ENCODE results near the gene PCDH20.
"Not testable (repeated sequence)": the region's sequence is repeated elsewhere in the genome, so short reads cannot be mapped to it uniquely, and the experiment has no call there.

The PCDH20 gene, protein sequence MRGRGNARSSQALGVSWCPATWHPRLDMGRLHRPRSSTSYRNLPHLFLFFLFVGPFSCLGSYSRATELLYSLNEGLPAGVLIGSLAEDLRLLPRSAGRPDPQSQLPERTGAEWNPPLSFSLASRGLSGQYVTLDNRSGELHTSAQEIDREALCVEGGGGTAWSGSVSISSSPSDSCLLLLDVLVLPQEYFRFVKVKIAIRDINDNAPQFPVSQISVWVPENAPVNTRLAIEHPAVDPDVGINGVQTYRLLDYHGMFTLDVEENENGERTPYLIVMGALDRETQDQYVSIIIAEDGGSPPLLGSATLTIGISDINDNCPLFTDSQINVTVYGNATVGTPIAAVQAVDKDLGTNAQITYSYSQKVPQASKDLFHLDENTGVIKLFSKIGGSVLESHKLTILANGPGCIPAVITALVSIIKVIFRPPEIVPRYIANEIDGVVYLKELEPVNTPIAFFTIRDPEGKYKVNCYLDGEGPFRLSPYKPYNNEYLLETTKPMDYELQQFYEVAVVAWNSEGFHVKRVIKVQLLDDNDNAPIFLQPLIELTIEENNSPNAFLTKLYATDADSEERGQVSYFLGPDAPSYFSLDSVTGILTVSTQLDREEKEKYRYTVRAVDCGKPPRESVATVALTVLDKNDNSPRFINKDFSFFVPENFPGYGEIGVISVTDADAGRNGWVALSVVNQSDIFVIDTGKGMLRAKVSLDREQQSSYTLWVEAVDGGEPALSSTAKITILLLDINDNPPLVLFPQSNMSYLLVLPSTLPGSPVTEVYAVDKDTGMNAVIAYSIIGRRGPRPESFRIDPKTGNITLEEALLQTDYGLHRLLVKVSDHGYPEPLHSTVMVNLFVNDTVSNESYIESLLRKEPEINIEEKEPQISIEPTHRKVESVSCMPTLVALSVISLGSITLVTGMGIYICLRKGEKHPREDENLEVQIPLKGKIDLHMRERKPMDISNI

DNA sequence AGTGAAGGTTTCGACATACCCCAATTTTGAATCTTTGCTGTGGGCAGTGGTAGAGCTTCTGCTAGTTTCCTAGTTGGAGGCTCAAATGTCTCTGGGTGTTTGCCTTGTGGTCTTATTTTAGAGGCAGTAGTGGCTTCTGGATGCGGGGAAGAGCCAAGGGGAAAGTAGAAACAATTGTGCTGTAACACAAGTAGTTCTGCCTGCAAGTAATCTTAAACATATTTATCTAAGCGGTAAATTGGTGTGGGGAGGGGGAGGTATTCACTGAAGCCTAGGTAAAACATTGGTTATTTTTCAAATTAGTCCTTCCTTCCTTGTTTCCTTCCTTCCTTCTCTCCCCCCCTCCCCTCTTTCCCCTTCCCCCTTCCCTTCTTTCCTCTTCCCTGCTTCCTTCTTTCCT, at the start of gene PCDH20:
Gene PCDH20 (minus strand): TSS at position 101 of the 400 bp plus-strand sequence. CDS start 691 bp downstream, outside the sequence.
- no peak for DNase-seq

DNA sequence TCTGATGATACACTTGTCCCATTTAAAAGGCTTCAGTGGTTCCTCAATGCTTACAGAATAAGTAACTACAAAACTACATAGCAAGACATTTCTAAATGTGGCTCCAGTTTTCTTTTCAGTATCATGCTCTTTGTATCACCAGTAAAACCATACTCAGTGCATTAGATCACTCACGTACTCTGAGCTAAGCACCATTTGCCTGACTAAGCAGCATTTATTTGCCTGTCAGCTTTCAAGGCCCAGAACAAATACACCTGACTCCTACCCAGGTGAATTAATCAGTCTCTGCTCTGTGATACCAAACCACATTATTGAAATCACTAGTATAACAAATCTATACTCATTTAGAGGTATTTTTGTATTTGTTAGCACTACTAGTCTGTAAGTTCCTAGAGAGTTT, 47.4 kb upstream of the PCDH20 start:
- DNase-seq = no peak

DNA sequence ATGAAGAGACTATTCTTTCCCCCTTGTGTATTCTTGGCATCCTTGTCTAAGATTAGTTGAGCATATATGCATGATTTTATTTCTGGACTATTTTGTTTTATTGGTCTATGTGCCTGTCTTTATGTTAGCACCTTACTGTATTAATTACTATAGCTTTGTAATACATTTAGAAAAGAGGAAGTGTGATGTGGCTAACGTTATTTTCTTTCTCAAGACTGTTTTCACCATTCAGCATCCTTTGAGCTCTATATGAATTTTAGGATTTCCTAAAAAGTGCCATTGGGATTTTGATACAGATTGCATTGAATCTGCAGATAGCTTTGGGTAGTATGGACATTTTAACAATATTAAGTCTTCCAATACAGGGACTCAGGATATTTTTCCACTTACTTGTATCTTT, 37.5 kb upstream of the PCDH20 start:
- DNase-seq = no peak

DNA sequence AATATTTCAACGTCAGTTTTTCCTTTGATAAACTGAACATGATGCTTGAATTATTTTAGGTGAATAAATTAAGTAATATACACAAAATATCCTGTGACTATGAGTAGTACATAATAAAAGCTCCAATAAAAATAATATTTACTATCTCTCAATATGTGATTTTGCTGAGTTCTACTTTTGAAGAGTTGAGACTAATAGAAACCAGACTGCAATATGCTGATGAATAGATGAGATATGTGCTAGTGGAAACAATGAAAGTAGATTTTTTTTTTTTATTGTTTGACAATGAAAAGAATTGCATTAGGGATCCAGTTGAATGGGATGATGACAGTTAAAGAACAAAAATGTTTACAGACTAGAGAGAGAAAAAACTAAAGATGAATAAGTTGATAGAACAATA, 16.4 kb upstream of the PCDH20 start:
- DNase-seq = no peak

DNA sequence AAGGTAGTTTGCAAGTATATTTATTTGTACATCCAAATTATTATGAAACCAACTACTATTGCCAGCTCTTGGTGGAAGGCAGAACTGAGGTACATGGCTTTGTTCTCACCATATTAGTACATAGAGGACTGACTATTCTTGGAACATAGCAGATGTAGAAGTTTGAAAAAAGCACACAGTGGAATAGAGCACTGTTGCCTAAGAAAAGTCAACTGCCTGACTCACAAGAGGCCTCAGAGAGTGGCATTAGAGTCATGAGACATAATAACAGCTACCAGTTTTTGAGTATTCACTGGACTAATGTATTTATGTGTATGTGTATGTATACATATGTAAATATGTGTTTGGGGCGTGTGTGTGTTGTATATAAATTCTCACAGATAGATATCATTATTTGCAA, 8.3 kb upstream of the PCDH20 start:
- no peak for DNase-seq

DNA sequence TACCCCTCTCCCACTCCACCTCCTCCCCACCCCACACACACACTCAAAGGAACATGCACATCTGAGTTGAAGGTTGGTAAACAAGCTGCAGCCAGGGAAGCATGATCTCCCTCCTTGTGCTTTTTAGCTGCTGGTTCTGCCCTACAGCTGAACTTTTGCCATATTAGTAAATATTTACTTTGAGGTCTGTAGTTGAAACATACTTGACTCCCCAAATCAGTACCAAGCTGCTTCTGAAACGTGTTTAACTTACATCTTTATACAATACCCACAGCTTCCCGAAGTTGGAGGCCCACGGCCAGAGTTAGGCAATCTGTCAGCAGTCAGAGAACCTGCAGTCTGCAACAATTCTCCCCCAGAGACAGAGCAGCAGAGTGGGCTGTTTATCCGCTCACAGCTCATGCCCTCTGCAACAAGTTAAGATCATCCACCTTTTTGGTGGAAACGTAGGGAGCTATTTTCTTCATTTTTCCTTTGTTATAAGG, 1.5 kb upstream of the PCDH20 start:
- no peak for DNase-seq

DNA sequence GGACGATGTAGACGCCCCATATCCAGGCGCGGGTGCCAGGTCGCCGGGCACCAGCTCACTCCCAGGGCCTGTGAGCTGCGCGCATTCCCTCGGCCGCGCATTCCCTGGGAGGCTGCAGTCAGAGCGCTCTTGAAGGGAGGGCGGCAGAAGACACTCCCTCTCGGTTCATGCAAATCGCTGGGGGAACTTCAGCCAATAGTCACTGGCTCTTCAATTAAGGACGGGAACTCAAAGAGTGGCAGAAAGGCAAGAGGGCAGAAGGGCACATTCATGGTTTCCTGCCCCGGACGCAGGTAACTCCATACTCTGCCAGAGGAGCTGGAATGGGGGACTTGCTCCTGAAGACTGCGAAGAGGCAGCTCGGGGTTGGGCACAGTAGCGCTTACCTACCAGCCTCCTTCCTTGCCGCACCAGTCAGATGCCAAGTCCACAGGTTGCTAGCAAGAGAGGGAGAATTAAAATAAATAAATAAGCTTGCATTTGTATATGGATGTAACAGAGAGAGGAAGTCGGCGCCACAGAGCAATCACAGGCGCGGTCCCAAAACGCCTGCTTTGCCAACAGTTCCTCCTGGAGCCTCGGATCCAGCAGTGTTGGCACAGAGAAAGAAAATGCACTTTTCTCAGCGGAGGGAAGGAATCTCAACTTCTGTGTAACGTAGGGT, 459 bp downstream of the PCDH20 start:
- peak; percentile 95 for DNase-seq

DNA sequence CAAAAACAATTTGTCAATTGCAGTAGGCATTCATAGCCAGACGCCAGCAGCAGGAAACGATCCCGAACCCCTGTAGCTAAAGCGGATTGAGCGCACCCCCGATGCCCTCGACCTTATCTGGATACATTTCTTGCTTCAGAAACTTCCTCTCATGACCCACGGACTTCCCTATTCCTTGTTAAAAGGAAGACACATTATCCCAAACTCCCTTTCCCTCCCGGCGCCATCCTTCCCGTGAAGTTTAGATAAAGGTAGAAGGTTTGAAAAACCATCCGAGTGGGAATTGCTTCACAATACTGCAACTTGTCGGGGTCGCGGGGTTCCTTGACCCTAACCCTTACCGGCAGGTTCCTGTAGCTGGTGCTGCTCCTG, 977 bp downstream of the PCDH20 start:
- DNase-seq = no peak

DNA sequence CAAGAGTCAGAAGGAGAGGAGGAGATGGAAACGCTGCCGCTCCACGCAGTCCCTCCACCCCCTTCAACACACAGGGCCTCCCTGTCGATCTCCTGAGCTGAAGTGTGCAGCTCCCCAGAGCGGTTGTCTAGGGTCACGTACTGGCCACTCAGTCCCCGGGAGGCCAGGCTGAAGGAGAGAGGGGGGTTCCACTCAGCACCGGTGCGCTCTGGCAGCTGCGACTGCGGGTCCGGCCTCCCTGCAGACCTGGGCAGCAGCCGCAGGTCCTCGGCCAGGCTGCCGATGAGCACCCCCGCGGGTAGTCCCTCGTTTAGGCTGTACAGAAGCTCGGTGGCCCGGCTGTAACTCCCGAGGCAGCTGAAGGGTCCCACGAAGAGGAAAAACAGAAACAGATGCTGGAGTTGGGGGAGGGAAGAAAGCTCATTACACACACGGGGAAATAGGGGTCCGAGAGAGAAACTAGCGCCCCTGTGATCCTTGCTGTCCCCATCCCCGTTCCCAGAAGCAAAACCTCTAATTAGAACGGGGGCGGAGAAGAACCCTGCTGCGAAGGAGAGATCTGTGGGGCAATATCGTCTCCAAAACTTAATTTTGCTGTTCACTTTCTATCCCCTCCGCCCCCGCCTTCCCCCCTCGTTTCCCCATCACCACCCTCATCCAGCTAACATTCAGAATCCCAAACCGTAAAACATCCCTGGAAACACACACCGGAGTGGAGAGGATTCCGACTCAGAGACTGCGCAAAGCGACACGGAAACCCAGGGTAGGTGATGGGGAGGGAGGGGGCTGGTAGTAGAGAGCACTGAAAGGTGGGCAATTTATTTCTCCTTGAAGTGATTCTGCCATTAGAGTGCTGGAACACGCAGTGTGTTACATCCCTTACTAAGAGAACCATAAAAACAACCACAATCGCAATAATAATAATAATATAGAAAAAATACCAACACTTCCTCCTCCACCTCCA, 1.8 kb downstream of the PCDH20 start:
- DNase-seq = no peak

DNA sequence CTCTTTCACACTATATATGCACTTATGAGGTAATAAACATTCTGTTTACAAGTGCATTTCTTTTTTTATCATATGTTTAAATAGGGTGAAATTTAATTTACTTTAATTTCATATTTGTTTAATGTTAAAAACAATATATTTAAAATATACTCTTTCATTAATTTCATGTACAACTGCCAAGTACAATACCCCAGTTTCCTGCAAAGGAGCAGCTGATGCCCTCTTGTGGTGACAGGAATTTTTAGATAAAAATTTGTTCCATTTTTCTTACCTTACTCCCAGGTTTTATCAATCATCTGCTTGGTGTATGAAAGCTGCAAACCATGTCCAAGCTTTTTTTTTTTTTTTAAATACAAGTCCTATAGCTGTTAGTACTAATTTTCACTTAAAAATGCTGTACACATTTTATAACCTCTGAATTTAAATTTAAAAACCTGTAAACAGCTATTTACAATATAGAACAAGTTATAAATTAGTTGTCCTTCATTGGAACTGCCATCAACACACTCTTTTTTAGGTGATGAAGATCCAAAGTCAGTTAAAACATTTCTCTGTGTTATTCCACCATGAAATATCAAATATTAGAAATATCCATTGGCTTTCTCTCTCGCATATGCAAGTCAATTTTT, 4.9 kb downstream of the PCDH20 start:
- DNase-seq = no peak

DNA sequence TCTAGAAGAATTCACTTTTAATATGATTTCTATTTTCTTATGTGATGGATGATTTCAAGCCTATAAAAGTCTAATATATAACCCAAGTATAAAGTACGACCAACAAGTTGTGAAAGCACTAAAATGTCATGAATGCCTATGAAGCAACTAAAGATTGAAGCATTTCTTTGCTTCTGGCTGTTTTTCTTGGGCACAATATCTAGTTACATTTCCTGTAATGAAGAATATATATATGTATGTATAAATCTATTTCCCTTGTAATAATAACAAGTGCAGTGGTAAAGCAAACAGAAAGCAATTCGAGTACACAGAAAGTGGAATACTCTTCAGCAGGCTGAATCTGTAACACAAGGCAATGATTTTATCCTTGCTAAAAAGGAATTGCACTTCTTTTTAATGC, 5.4 kb downstream of the PCDH20 start:
- no peak for DNase-seq

DNA sequence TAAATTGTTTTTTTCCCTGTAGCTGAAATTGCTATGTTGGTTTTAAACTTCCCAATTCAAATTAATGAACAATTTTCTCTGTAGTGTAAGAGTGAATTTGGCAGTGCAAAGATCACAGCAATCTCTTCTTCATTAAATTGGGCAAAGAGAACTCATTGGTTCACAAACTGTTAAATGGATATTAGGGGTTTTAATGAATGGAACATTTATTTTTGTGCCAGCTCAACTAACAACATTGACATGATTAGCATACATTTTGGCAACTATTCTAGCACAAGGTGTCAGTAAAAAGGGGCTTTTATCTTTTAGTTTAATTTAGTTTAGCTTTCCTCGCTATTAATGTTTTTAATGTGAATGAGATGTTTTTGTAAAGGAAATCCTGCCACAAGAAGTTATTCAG, 7.1 kb downstream of the PCDH20 start:
- DNase-seq = no peak

DNA sequence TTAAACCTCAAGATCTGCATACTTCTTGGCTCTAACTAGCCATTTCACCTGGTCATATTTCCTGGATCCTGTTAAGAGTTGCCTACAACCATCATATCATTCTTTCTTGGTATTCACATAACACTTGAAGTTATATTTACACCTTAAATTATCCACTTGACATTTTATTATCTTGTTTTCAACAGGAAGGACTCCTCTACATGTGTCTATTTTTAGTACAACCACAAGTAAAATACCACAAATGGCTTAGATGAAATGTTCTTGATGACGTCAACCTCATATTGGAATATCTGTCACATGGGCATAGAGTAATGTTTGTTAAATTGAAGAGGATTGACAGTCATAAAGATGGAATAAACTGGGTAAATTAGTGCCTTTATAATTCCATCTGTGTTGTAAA, 9.4 kb downstream of the PCDH20 start:
- DNase-seq = no peak

DNA sequence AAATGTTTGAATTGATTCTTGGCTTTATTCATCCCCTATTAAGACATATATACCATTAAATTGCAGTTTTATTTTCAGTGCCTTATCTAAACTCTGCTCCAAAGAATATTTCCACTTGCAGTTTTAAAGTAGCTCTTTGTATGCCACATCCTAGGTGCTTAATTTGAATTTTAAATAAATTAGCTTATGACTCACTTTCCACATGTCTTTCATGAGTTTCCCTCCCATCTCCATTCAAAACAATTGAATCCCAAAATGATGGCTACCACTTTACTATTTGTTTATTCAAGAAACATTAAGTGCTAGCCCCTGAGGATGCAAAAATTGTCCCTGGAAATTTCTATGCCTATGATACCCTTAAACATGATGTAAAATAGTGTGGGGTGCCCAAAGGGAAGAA, 19.5 kb downstream of the PCDH20 start:
- DNase-seq = no peak

DNA sequence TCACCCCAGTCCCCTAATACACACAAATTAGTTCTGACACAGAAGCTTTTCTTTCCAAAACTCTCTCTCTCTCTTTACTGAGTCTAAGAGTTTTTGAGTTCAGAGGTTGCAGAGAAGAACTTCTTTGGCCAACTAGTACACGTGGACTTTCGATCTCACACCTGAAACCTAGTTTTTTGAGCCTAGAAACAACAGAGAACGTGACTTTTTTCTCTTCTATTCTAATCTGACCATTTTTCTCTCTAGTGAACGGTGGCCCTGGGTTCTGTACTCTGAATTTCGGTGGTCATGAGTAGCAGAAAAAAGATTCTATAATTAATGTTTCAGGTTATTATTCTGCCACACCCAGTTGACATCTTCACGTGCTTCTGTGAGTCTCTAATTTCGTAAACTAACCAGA, 24.2 kb downstream of the PCDH20 start:
- DNase-seq = no peak

DNA sequence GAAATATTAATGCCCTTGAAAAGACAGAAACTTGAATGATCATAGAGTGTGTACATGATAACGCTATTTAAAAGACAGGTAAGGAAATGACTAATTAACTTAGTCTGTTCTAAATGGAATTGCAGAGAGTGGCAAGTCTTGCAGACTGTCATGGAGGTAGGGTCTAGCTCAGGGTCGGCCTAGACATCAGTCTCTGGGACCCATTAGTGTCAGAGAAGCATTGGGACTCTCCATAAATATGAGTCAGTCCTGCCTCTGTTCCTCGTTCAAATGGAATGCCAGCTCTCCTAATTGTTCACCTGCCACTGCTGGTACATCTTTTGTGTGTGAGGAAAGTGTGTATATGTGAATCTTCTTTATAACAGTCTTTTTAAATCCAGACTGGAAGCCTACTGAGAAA, 28.0 kb downstream of the PCDH20 start:
- peak; percentile 54 for DNase-seq

DNA sequence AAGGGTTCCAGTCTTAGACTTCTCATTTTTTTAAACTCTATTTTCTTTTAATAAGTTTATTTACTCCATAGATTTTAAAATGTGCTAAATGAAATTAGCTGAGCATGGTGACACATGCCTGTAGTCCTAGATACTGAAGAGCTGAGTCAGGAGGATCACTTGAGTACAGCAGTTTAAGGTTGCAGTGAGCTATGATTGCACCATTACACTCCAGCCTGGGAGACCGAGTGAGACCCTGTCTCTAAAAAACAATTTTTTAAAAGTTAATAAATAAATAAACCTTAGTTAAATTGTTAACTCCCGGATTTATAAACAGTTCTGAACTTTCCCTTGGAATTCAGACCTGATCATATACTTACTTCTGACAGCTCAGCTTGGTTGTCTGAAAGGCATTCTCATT, 32.5 kb downstream of the PCDH20 start:
- no peak for DNase-seq

DNA sequence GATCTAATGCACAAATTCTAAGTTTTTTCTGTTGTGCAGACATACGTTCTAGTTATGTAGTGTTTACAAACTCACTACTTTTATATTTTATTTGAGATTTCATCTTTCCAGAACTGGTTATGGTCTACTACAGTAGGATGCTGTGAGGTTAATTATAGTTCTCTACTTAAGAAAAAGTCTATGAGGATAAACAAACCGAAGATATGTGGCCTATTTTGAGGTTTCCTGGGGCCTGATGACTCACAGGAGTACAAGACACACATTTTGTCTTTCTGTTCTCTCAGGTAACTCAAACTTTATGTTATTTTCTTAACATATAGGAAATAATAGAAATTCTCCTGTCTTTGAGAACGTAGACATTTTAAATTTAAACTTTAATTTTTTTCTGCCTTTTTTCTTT, 45.1 kb downstream of the PCDH20 start:
- DNase-seq = no peak

DNA sequence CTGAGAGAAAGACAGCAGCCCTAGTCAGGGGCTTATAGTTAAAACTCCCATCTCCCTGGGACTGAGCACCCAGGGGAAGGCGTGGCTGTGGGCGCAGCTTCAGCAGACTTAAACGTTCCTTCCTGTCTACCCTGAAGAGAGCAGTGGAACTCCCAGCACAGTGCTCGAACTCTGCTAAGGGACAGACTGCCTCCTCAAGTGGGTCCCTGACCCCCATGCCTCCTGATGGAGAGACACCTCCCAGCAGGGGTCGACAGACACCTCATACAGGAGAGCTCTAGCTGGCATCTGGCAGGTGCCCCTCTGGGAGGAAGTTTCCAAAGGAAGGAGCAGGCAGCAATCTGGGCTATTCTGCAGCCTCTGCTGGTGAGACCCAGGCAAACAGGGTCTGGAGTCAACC, 51.0 kb downstream of the PCDH20 start:
- DNase-seq = not testable (repeated sequence)

DNA sequence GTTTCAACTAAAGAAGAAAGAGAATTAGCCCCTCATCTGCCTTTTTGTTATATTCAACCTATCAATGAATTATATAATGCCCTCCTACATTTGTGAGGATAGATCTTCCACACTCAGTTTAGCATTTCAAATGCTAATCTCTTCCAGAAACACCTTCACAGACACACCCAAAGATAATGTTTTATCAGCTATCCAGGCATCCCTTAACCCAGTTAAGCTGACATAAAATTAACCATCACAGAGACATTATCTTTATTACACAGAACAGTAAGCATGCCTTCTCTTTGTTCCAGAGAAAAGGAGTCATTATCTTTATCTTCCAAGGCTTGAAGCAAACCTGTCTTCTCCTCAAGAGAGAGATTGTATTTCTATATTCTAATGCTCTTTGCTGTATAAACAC, 53.1 kb downstream of the PCDH20 start:
- DNase-seq = no peak
